ENCODE results near the gene RHOU.

DNA sequence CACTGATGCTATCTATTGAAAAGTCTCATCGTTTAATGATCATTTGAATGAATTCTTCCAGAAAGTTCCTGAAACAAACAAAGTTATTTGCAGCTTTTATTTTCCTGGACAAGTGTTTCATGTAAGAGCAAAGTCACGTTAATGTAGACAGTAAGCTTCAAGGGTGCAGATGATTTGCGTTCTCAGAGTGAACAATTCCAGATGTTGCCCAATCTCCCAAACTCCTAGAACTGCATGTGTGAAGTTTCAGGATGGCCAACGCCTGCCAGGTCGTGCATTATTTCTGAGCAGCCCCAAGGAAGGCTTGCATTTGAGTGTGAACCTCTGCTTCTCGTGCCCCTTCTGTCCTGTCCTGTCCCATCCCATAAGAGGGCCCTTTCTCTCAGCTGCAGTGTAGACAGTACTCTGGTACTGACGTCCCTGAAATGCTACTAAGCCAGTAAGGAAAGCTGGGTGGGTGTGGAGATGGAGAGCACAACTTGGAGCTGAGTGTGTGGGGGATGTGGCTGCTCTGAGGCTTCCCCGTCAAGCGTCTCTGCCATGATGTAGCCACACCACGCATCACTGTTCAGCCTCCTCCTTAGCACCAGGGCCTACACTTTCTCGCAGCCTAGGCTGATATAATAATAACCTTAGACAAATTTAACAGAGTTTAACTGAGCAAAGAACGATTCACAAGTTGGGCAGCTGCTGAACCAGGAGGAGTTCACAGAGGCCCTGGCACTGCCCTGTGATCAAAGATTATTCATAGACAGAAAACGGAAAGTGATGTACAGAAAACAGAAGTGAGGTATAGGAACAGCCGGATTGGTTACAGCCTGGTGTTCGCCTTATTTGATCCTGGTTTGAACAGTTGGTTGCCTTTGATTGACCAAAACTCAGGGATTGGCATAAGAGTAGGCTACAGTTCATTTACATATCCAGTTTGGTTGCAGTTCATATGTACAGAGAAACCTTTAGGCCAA lies 50.4 kb downstream of the RHOU start:
- TF ChIP-seq POLR2AphosphoS5 (IDR thresholded peaks at IDR 0.05), result no peak
- TF ChIP-seq, protein P1, sequence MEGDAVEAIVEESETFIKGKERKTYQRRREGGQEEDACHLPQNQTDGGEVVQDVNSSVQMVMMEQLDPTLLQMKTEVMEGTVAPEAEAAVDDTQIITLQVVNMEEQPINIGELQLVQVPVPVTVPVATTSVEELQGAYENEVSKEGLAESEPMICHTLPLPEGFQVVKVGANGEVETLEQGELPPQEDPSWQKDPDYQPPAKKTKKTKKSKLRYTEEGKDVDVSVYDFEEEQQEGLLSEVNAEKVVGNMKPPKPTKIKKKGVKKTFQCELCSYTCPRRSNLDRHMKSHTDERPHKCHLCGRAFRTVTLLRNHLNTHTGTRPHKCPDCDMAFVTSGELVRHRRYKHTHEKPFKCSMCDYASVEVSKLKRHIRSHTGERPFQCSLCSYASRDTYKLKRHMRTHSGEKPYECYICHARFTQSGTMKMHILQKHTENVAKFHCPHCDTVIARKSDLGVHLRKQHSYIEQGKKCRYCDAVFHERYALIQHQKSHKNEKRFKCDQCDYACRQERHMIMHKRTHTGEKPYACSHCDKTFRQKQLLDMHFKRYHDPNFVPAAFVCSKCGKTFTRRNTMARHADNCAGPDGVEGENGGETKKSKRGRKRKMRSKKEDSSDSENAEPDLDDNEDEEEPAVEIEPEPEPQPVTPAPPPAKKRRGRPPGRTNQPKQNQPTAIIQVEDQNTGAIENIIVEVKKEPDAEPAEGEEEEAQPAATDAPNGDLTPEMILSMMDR (IDR thresholded peaks at IDR 0.05), result no peak
- TF ChIP-seq POLR2A (IDR thresholded peaks at IDR 0.05), result no peak
